Germinal center (tissue), 1 donor: Measurements from ENCODE around the gene SEMA3E.
"Not testable (repeated sequence)": the region's sequence is repeated elsewhere in the genome, so short reads cannot be mapped to it uniquely, and the experiment has no call there.

Experiments
- DNase-seq: peaks from one replicate; pipeline ENCODE4 v3.0.0; 2012; ENCODE audit warnings: mixed read lengths, low spot score

The SEMA3E gene

DNA sequence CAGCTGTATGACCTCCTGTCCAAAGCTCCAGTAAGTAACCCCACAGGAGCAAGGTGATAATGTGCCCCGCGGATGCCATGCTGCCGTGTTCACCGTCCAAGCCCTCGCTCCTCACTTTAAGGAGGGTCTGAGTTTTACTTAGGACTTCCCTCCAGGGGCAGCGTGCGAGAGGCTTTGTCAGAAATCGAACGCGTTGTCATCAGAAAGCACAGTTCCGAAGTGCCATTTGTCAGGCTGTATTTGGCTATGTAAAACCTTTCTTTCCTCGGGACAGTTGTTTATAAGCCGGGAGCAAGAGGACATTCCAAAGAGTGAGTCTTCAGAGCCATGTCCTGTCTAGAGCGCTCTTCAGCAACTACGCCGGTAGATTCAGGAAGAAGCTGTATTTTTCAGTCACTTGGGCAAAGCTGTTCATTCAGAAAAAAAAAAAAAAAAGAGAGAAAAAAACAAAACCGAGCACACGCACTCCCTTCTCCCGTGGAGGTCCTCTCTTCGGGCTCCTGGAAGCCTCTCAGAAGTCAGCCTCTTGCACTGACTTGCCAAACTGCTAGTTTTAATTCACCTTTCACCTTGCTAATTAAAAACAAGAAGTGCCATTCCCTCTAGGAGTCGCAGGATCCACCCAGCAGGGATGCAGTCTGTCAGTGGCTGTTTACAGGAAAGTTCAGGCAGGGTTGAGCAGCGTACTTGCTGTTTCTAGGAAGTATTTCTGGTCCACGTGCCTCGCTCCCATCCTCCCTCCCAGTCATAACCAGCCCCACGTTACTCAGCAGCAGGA is at the start of gene SEMA3E:
SEMA3E (minus strand) TSS at position 676 of the 778 bp plus-strand sequence.
- DNase-seq, result no peak

GRCh38 chr7:83697804-83698530 is 49.0 kb upstream of the SEMA3E start:
- DNase-seq, result no peak

DNA sequence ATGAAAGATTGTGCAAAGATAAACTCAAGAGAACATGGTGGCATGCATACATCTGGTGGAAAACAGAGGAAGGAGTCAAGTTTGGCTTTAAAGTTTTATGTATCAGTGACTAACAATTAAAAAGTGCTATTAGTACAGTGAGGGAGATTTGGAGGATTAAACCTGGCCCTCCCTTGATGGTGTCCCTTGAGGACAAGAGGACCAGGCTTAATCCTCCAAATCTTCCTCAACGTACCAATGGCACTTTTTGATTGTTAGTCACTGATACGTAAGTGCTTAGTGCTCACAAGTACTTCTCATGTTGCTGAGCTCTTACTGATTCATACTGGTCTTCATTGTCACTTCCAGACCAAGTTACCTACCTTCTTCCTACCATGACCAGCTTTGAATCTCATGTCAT is 47.2 kb upstream of the SEMA3E start:
- no peak for DNase-seq

- DNase-seq, result no peak
Observed at GRCh38 chr7:83695128-83695960, 46.4 kb upstream of the SEMA3E start.

DNA sequence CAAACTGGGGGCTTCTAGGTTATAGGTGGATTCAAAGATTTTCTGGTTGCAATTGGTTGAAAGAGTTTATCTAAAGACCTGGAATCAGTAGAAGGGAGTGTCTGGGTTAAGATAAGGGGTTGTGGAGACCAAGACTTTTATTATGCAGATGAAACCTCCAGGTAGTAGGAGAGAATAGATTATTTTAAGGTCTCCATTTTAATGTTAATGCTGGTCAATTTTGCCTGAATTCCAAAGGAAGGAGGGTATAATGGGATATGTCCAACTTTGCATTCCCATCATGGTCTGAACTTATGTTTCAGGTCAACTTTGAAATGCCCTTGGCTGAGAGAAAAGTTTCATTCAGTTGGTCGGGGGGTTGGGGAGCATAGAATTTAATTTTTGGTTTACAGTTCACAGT is 44.3 kb upstream of the SEMA3E start:
- DNase-seq, result no peak

DNA sequence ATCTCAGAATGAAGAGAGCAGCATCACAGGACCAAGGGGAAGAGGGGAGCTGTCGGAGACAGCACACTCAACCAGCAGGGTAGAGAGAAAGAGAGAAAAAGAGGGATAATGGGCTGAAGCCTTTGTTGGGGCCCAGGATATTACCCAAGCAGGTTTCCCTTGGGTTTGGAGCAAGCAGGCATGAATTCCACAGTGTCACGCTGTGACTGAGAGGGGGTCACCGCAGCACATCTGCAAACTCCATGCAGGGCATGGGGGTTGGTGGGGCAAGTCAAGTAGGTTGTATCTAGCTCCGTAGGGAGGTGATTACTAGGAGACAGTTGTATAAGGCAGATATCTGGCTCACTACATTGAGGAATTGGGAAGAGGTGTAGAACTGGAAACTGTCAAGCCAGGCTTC is 42.2 kb upstream of the SEMA3E start:
- no peak for DNase-seq

- DNase-seq, result no peak
Observed at GRCh38 chr7:83689855-83690254, 40.9 kb upstream of the SEMA3E start.

GRCh38 chr7:83686416-83686815 is 37.5 kb upstream of the SEMA3E start:
- no peak for DNase-seq

DNA sequence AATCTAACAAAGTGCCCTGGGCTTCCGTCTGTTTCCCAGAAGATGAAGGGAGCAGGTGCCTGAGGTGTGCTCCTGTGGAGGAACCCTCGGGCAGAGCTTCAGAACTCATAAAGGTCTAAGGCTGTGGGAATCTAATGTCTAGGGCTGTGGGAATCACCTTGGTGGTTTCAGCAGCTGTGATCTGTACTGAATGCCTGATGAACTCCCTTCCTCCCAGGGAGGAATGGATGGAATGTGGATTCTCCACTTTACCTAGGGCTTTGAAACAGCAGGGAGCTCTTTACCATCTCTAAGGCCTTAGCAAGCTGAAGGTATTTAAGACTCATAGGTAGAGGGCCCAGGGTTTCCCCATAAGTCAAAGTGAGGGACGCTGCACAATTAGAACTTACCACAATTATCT is 36.0 kb upstream of the SEMA3E start:
- DNase-seq, result no peak

DNA sequence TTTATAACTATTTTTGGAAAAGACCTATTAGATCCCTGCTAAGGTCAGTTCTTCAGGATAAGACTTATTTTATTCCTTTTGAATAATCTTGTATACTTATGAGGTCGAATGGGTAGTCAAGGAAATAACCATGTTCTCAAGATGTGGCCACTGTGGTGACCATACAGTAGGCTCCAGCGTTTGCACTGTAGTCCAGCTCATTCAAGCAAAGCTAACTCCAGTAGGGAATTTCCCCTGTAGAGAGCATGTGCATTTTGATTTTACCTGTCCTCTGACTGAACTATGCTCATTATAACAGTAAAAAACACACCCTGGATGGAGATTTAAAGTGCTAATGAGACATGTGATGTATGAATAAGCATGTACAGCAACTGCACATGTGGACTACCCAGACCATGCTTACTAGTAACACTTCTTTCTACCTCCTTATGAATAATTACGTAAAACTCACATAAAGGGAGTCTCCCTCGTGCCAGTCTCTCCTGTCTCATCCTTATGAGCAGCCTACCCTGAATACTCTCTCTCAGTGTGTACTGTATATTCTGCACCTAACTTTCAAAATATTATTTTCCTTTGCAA is 32.4 kb upstream of the SEMA3E start:
- no peak for DNase-seq

DNA sequence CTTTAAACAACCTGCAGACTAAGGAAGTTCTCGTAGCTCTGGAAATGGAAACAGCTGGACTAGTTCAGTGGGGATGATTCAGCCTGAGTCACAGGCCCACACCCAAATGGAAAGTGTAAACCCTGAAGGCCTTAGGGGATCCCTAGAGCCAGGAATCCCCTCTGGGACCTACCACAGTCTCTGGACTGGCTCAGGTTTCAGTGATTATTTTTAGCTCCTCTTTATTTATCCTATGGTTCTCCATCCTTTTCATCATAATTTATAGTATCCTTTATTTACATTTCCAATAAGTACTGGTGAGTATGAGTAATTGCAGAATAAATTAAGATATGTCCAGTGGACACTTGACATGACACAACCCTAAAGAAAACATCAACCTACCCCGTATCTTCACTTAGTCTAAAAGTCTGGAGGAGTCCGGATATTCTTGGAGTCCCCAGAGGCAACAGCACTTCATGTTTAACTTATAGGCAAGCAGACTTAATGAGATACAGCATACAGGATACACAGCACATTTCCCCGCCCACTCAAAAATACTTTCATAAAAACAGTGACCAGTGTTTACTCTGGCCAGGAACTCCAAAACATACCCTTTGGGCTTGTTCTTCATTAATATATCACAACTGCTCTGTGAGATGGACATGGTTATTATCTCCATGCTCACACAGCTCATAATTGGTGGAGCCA is 28.4 kb upstream of the SEMA3E start:
- no peak for DNase-seq

- not testable (repeated sequence) for DNase-seq
Observed at GRCh38 chr7:83673291-83673690, 24.4 kb upstream of the SEMA3E start.

GRCh38 chr7:83672157-83672556 is 23.2 kb upstream of the SEMA3E start:
- no peak for DNase-seq

DNA sequence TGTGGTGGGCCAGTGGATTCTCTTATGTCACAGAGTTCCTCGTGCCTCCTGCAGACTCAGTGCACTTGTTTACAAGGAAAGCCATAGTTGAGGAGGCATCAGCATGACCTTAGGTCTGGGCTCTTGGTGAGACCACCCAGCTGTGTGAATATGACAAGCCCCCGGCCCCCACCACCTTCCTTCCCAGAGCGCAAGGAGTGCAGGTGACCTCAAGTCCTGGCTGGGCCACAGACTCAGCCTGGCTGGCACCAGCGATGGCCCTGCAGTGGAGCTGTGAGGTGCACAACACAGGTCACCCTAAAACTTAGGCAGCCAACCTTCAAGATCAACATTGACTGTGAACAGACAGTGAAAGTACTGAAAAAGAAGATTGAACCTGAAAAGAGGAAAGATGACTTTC is 14.2 kb upstream of the SEMA3E start:
- DNase-seq, result no peak

DNA sequence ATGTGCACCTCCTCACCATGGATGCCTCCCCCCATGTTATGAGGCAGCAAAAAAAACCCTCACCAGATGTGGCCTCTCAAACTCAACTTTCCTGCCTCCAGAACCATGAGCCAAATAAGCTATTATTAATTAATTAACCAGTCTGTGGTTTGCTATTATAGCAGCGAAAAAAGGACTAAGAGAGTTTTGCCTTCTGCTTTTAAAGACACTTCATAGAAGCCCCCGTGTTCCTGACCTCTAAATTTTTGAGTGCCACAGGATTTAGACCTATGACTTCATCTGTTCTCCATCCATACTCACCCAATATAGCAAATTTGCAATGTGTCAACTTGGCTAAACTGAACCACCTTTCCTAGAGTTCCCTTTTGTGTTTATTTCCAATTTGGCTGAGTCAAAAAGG is 9.2 kb upstream of the SEMA3E start:
- DNase-seq, result no peak

GRCh38 chr7:83655951-83656556 is 7.1 kb upstream of the SEMA3E start:
- DNase-seq, result no peak

DNA sequence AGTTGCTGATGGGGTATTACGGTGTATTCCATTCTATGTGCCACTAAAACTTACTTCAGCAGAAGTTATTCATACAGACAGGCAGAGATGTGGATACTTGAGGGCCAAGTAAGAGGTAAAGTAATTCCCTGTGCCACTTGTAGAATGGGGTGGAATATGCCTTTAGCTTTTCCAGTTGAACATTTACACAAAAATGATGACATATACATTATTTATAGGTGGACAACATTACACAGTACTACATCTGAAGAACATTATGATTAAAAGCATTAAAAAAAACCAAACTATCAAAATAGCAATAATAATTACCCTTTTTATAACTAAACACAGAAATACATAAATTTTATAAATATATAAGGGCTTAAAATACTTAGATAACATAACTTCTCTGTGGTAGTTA is 3.5 kb upstream of the SEMA3E start:
- DNase-seq, result no peak

- DNase-seq, result no peak
Observed at GRCh38 chr7:83649701-83650100, 762 bp upstream of the SEMA3E start.

GRCh38 chr7:83646027-83646426 is 2.9 kb downstream of the SEMA3E start:
- no peak for DNase-seq

- no peak for DNase-seq
Observed at GRCh38 chr7:83643739-83644138, 5.2 kb downstream of the SEMA3E start.

DNA sequence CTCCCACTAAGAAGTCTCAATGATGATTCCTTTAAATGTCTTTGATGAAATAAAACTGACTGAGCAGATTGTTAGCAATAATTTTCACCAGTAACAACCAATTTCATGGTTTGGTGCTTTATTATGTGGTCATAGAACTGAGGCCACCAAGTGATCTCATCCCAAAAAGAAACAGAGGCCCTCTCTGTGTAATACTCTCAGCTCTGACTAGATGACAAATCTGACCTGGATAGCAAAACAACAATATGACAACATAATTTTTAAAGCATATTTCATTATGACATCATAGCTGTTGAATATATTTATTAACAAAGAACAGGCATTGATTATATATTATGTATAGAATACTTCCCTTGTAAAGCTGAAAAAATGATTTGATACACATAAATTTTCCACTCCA is 5.9 kb downstream of the SEMA3E start:
- DNase-seq, result no peak
